H1 (cell line): ENCODE data around the gene ZFPL1. TPM values are rescaled to one million over a fixed set of nuclear protein-coding genes. Genes with fewer than 3 reads are reported as not detected.

Experiments used
- CTCF ChIA-PET: fragments of 300-600 bp; sonication (Branson Sonifier 250); formaldehyde crosslinking; loops from one replicate; lab custom pipeline; 2021; ENCODE audit not compliant: partially characterized antibody; lab: Charles Lee
- POLR2A ChIA-PET: fragments of 300-600 bp; sonication (Branson Sonifier 250); formaldehyde crosslinking; loops from one replicate; lab custom pipeline; 2021; ENCODE audit warnings: inconsistent platforms; ENCODE audit not compliant: partially characterized antibody; lab: Charles Lee
- DNase-seq, 2 experiments: peaks; one replicate each; pipeline versions ENCODE4 v3.0.0 to v3.0.0-alpha.2; 2010 to 2022; ENCODE audit warnings: low spot score in 2 of 2, low read depth in 1 of 2, mixed read lengths in 1 of 2
- FAIRE-seq: peaks from 2 replicates; lab custom pipeline; 2011; peaks lifted over from hg19 to GRCh38; lab: Jason Lieb, UNC
- H2AFZ ChIP-seq: 2 replicates; pipeline ENCODE4 v1.8.1; 2012; ENCODE audit warnings: low read length, inconsistent platforms
- H2AK5ac ChIP-seq: 2 replicates; pipeline ENCODE4 v1.6.1; 2013; ENCODE audit warnings: low read depth, low read length
- H2BK120ac ChIP-seq: replicated peaks from 2 replicates; pipeline ENCODE3; 2013; ENCODE audit warnings: low read depth, low read length, inconsistent platforms
- H2BK12ac ChIP-seq: 2 replicates; pipeline ENCODE4 v1.6.1; 2013; ENCODE audit warnings: low read depth, low read length
- H2BK15ac ChIP-seq: 2 replicates; pipeline ENCODE4 v1.6.1; 2013; ENCODE audit warnings: low read length
- H2BK20ac ChIP-seq: 2 replicates; pipeline ENCODE4 v1.6.1; 2013; ENCODE audit warnings: low read length
- H2BK5ac ChIP-seq: 2 replicates; pipeline ENCODE4 v1.6.1; 2013; ENCODE audit warnings: low read depth, low read length
- H3K14ac ChIP-seq: 2 replicates; pipeline ENCODE4 v1.6.1; 2013; ENCODE audit warnings: inconsistent platforms; ENCODE audit not compliant: insufficient read length
- H3K18ac ChIP-seq: 2 replicates; pipeline ENCODE4 v1.6.1; 2013; ENCODE audit warnings: low read length; ENCODE audit errors: extremely low read depth
- H3K23ac ChIP-seq: 2 replicates; pipeline ENCODE4 v1.6.1; 2013; ENCODE audit warnings: inconsistent platforms; ENCODE audit not compliant: insufficient read length
- H3K23me2 ChIP-seq: 2 replicates; pipeline ENCODE4 v1.6.1; 2013; ENCODE audit warnings: low read depth, low read length
- H3K27ac ChIP-seq: 2 replicates; pipeline ENCODE4 v1.6.1; 2011; ENCODE audit warnings: low read depth, low read length, inconsistent platforms
- H3K27me3 ChIP-seq, 4 experiments: replicated peaks in 1 of 4; 1 replicate in 1 of 4; 2 replicates in 3 of 4; pipeline versions ENCODE4 v1.6.1 to v1.8.1; 2011 to 2013; ENCODE audit warnings: low read length in 3 of 4, mild to moderate bottlenecking in 3 of 4, inconsistent platforms in 2 of 4, mixed read lengths in 2 of 4, moderate library complexity in 1 of 4; ENCODE audit not compliant: control insufficient read depth in 3 of 4, insufficient read depth in 3 of 4; ENCODE audit errors: extremely low read depth in 1 of 4
- H3K36me3 ChIP-seq, 4 experiments: 2 replicates each; pipeline versions ENCODE4 v1.6.1 to v1.8.1; 2011 to 2013; ENCODE audit warnings: mild to moderate bottlenecking in 4 of 4, low read length in 3 of 4, moderate library complexity in 2 of 4, control low read depth in 1 of 4, inconsistent platforms in 1 of 4; ENCODE audit not compliant: insufficient read depth in 4 of 4, control insufficient read depth in 2 of 4
- H3K4ac ChIP-seq: replicated peaks from 2 replicates; pipeline ENCODE3; 2013; ENCODE audit warnings: low read length, low read depth, mixed read lengths, inconsistent platforms; ENCODE audit not compliant: insufficient read length
- H3K4me1 ChIP-seq, 4 experiments: replicated peaks in 1 of 4; 1 replicate in 1 of 4; 2 replicates in 3 of 4; pipeline versions ENCODE4 v1.6.1 to v1.8.1; 2011 to 2013; ENCODE audit warnings: low read length in 3 of 4, inconsistent platforms in 2 of 4, mixed read lengths in 1 of 4; ENCODE audit not compliant: insufficient read depth in 4 of 4, control insufficient read depth in 3 of 4
- H3K4me2 ChIP-seq, 2 experiments: 2 replicates each; pipeline versions ENCODE4 v1.6.1 to v1.8.1; 2011 to 2013; ENCODE audit warnings: low read depth in 2 of 2, low read length in 2 of 2, control low read depth in 1 of 2, inconsistent platforms in 1 of 2, mild to moderate bottlenecking in 1 of 2; ENCODE audit not compliant: insufficient read depth in 1 of 2
- H3K4me3 ChIP-seq, 4 experiments: fragments of 200-600, 300-600 bp in 1 of 4; sonication (generic), shearing (Covaris generic), sonication (Bioruptor Twin) in 1 of 4; 2 replicates each; pipeline versions ENCODE4 v1.5.1 to v1.8.1; 2011 to 2016; ENCODE audit warnings: low read length in 4 of 4, low read depth in 3 of 4, control low read depth in 2 of 4, inconsistent platforms in 2 of 4, mild to moderate bottlenecking in 2 of 4, mixed read lengths in 1 of 4, moderate library complexity in 1 of 4; ENCODE audit not compliant: insufficient read depth in 2 of 4; ENCODE audit errors: extremely low read depth in 1 of 4
- H3K56ac ChIP-seq: replicated peaks from 2 replicates; pipeline ENCODE3; 2013; ENCODE audit warnings: low read depth, mild to moderate bottlenecking, mixed read lengths, low read length, inconsistent platforms; ENCODE audit not compliant: insufficient read length
- H3K79me1 ChIP-seq: 2 replicates; pipeline ENCODE4 v1.6.1; 2013; ENCODE audit warnings: low read depth, low read length, control low read depth
- H3K79me2 ChIP-seq, 2 experiments: 2 replicates each; pipeline versions ENCODE4 v1.6.1 to v1.8.1; 2012 to 2013; ENCODE audit warnings: low read length in 2 of 2, mild to moderate bottlenecking in 2 of 2, inconsistent platforms in 1 of 2; ENCODE audit not compliant: insufficient read depth in 2 of 2, control insufficient read depth in 1 of 2
- H3K9ac ChIP-seq, 4 experiments: replicated peaks in 1 of 4; 1 replicate in 1 of 4; 2 replicates in 3 of 4; pipeline versions ENCODE4 v1.6.1 to v1.8.1; 2011 to 2013; ENCODE audit warnings: low read depth in 3 of 4, low read length in 3 of 4, control low read depth in 2 of 4, mild to moderate bottlenecking in 2 of 4, moderate library complexity in 2 of 4, inconsistent platforms in 1 of 4; ENCODE audit errors: extremely low read depth in 1 of 4
- H3K9me3 ChIP-seq, 2 experiments: 2 replicates each; pipeline versions ENCODE4 v1.6.1 to v1.8.1; 2012 to 2013; ENCODE audit warnings: mild to moderate bottlenecking in 2 of 2, moderate library complexity in 2 of 2, control low read depth in 1 of 2, inconsistent platforms in 1 of 2, low read depth in 1 of 2, low read length in 1 of 2, mixed read lengths in 1 of 2; ENCODE audit not compliant: insufficient read depth in 2 of 2
- H4K20me1 ChIP-seq, 2 experiments: replicated peaks in 1 of 2; 2 replicates each; pipeline versions ENCODE3 to v1.8.1; 2011 to 2013; ENCODE audit warnings: inconsistent platforms in 2 of 2, low read length in 2 of 2, mild to moderate bottlenecking in 1 of 2; ENCODE audit not compliant: insufficient read depth in 2 of 2, control insufficient read depth in 1 of 2
- H4K5ac ChIP-seq: 2 replicates; pipeline ENCODE4 v1.6.1; 2013; ENCODE audit warnings: low read length, low read depth, mixed read lengths, inconsistent platforms; ENCODE audit not compliant: insufficient read length
- H4K8ac ChIP-seq: 2 replicates; pipeline ENCODE4 v1.8.0; 2013; ENCODE audit warnings: mild to moderate bottlenecking, moderate library complexity, low read length, inconsistent platforms; ENCODE audit not compliant: insufficient read depth; ENCODE audit errors: extremely low read depth
- H4K91ac ChIP-seq: replicated peaks from 2 replicates; pipeline ENCODE3; 2013; ENCODE audit warnings: low read length, mixed read lengths, inconsistent platforms; ENCODE audit not compliant: insufficient read length
- CBX8 ChIP-seq: fragments of 300-800, 300-1000 bp; sonication (generic); IDR thresholded peaks from 2 replicates; pipeline ENCODE4 v1.7.1; 2016; ENCODE audit warnings: low read depth, low read length, borderline replicate concordance
- HDAC2 ChIP-seq, 2 experiments: fragments of 300-600 bp in 1 of 2; sonication (generic) in 1 of 2; IDR thresholded peaks; 2 replicates each; pipeline ENCODE4 v1.6.1; 2011 to 2012; ENCODE audit warnings: low read depth in 2 of 2, low read length in 2 of 2, mild to moderate bottlenecking in 2 of 2, moderate library complexity in 2 of 2, borderline replicate concordance in 1 of 2, inconsistent platforms in 1 of 2
- JUND ChIP-seq: IDR thresholded peaks from 2 replicates; pipeline ENCODE4 v1.6.1; 2011; ENCODE audit warnings: mild to moderate bottlenecking, improper control_type of control experiment, low read length
- KDM5A ChIP-seq: fragments of 200-600 bp; IDR thresholded peaks from 2 replicates; pipeline ENCODE4 v1.7.1; 2012; ENCODE audit warnings: mild to moderate bottlenecking, low read length, inconsistent platforms, mixed read lengths
- RFX5 ChIP-seq: IDR thresholded peaks from 2 replicates; pipeline ENCODE4 v1.6.1; 2011; ENCODE audit warnings: low read depth, low read length, improper control_type of control experiment, borderline replicate concordance
- WGBS, 2 experiments: shearing (Covaris generic) in 1 of 2; methylation state at CpG; one replicate each; pipeline versions ENCODE4 v1.1.6 to v1.1.7; 2013 to 2015; ENCODE audit warnings: low lambda C conversion rate in 2 of 2, mixed read lengths in 2 of 2, inconsistent platforms in 1 of 2, low coverage in 1 of 2, missing lambda C conversion rate in 1 of 2; ENCODE audit not compliant: insufficient replicate concordance in 2 of 2, insufficient coverage in 1 of 2, insufficient read length in 1 of 2; ENCODE audit errors: extremely low coverage in 1 of 2, missing lambda C conversion rate in 1 of 2; 5-methylcytosine and 5-hydroxymethylcytosine counted together
- polyA plus RNA-seq, 7 experiments: library from polyadenylated mRNA; depleted of rRNA in 3 of 7; stranded (reverse) in 5 of 7; unstranded in 2 of 7; fragments of >200 nt in 5 of 7; fragments of 200-250 nt in 2 of 7; gene quantifications; 1 replicate in 5 of 7; 2 replicates in 1 of 7; 4 replicates in 1 of 7; pipeline versions ENCODE4 v1.2.1 to v1.2.3, GENCODE V29; 2011 to 2013; ENCODE audit warnings: missing spikeins in 2 of 7, mixed read lengths in 2 of 7
- total RNA-seq: library from RNA; stranded (reverse); fragmentation: NEBNext Ultra II Directional; extraction: Animal tissue kit (Norgen Biotek cat#: 25700); gene quantifications from 2 replicates; pipeline ENCODE4 v1.2.1, GENCODE V29; 2021
- TF ChIP-seq, protein P1 (sequence below): IDR thresholded peaks from 2 replicates; pipeline ENCODE4 v1.6.1; 2012; ENCODE audit warnings: inconsistent platforms
- TF ChIP-seq, protein P2 (sequence below): IDR thresholded peaks from 2 replicates; pipeline ENCODE4 v1.6.1; 2012; ENCODE audit warnings: low read length, inconsistent platforms

The ZFPL1 gene
- total and polyA plus RNA-seq, 2 of the 8 experiments (the other 6 are each of a cell fraction or from before 2014, with no cell fraction given): 21.5 to 76.8 TPM

DNA sequence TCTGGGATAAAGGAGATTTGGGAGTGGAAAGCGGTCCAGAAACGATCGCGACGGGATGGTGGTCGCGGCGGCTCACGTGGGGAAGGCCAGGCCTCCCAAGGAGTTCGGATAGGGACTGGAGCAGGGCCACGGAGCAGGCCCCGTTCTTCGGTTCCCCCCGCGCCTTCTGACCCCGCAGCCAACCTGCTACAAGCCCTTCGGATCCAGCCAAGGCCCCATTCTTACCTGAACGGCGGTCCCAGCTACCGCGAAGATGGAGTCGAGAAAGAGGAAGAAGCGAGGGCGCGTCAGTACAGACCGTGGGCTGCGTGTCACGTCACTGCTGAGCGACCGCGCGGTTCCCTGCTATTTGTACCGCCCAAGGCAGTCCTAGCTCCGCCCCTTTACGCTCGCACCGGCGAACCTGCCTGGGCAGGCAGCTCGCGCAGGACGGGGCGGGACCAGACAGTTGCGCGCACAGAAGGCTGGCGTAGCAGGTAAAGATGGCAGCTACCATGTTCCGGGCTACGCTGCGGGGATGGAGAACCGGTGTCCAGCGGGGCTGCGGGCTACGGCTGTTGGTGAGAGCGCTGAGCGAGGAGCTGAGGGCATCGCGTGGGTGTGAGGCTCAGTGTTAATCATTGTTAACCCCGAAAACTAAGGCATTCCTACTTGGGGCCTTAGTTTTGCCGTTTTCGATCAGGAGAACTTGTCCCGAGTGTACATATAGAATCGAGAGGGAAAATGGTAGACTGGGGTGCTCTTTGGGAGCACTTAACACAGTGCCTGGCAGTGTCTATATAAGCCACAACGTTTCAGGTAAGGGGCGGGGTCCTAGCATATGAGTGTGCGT lies 38.1 kb downstream of the ZFPL1 start, which contains the start of the genes FAU and MRPL49:
FAU (minus strand) TSS at position 270 of the 832 bp plus-strand sequence. CDS start 321 bp downstream, outside the sequence.
MRPL49 (plus strand) TSS at position 457 of the 832 bp plus-strand sequence; CDS start at position 483, 26 bp downstream.
- Histone ChIP-seq H4K20me1 (peaks cover 4 to 6% of the 10 kb centered on the region in 2 experiments), H3K27ac (peak within 1 kb of the TSS; percentile 87), H2BK12ac (0 out of 2 replicates have a peak within 1 kb of the TSS, but pooled peaks have one; percentile 77), H3K14ac (no peak within 1 kb of the TSS), H2BK15ac (no peak within 1 kb of the TSS; the same call in 1 of the 2 replicates), H3K4me2 (peak within 1 kb of the TSS; percentile 76 to 89), H2AFZ (peak within 1 kb of the TSS; percentile 29; the same call in 1 of the 2 replicates), H4K8ac (peak within 1 kb of the TSS; percentile 99), H2BK5ac (peak within 1 kb of the TSS; percentile 91), H3K23me2 (peaks cover 3% of the 10 kb centered on the region; the same call in 1 of the 2 replicates), H2BK120ac (peak within 1 kb of the TSS; percentile 69), H3K4me3 (peak within 1 kb of the TSS; percentile 80 to 98 (median 93)), H3K36me3 (peaks cover 16 to 54% (median 41%) of the 10 kb centered on the region in 4 experiments), H2BK20ac (no peak within 1 kb of the TSS; the same call in 1 of the 2 replicates), H4K5ac (peak within 1 kb of the TSS; percentile 93), H4K91ac (peak within 1 kb of the TSS; percentile 93), H3K27me3 (no peaks in the 10 kb centered on the region), H3K9me3 (no peaks in the 10 kb centered on the region), H3K4ac (peak within 1 kb of the TSS; percentile 27), H3K79me1 (peaks cover 9% of the 10 kb centered on the region), H3K18ac (peak within 1 kb of the TSS; percentile 93), H2AK5ac (0 out of 2 replicates have a peak within 1 kb of the TSS, but pooled peaks have one; percentile 75), H3K79me2 (peaks cover 6 to 38% of the 10 kb centered on the region in 2 experiments), H3K56ac (peak within 1 kb of the TSS; percentile 93), H3K23ac (no peak within 1 kb of the TSS), H3K9ac (peak within 1 kb of the TSS; percentile 84 to 96 (median 90)), H3K4me1 (peaks cover 0 to 6% (median 1%) of the 10 kb centered on the region in 4 experiments; a peak in 5 of 7 replicates)
- FAIRE-seq: no peak
- ChIA-PET POLR2A (interaction anchor here (0.6 to 17.4 kb wide), 43 partner anchors 9 to 523 kb away, joined by 3 to 305 read pairs (median 4); partner anchors contain the start of genes ARL2, CAPN1, CDC42EP2 and GPHA2), CTCF (interaction anchor here (0.6 to 3.0 kb wide), 12 partner anchors 8 to 339 kb away, joined by 3 to 14 read pairs (median 4); partner anchors contain the start of genes CAPN1 and TM7SF2)
- peak; percentile 94 to 98 for DNase-seq
- 1% methylated on average over 64 of the region's 64 CpGs; no CpG with 5 or more reads in 1 of the 2 experiments for WGBS, 2 experiments
- TF ChIP-seq, protein P1, sequence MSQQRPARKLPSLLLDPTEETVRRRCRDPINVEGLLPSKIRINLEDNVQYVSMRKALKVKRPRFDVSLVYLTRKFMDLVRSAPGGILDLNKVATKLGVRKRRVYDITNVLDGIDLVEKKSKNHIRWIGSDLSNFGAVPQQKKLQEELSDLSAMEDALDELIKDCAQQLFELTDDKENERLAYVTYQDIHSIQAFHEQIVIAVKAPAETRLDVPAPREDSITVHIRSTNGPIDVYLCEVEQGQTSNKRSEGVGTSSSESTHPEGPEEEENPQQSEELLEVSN: no peak; the same call in 1 of the 2 replicates
- TF ChIP-seq, protein P2, sequence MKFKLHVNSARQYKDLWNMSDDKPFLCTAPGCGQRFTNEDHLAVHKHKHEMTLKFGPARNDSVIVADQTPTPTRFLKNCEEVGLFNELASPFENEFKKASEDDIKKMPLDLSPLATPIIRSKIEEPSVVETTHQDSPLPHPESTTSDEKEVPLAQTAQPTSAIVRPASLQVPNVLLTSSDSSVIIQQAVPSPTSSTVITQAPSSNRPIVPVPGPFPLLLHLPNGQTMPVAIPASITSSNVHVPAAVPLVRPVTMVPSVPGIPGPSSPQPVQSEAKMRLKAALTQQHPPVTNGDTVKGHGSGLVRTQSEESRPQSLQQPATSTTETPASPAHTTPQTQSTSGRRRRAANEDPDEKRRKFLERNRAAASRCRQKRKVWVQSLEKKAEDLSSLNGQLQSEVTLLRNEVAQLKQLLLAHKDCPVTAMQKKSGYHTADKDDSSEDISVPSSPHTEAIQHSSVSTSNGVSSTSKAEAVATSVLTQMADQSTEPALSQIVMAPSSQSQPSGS: no peak
- TF ChIP-seq JUND: peak; percentile 15; the same call in 1 of the 2 replicates
- TF ChIP-seq CBX8: no peak
- TF ChIP-seq HDAC2 (IDR thresholded peaks at IDR 0.05; ENCODE audit: borderline replicate concordance in 1 of 2, low read depth in 2 of 2, low read length in 2 of 2): peak in 1 of 2 experiments; percentile 90; a peak in 1 of 4 replicates
- TF ChIP-seq RFX5: no peak
- peak; percentile 89 for TF ChIP-seq KDM5A
